ENCODE data around the gene ADCYAP1R1.

ADCYAP1R1 gene

GRCh38 chr7:31078363-31078990 is 26.4 kb downstream of the ADCYAP1R1 start:
- no peaks in the 10 kb centered on the region for H3K27me3 ChIP-seq (ENCODE audit: insufficient read depth, low read depth)
- no peak overlapping the region for H3K4me3 ChIP-seq (IDR thresholded peaks at IDR 0.05; ENCODE audit: insufficient read depth, low read depth, low read length)
- no peak overlapping the region for H3K9ac ChIP-seq
- H3K27ac ChIP-seq = no peak overlapping the region
- H3K4me1 ChIP-seq (ENCODE audit: low read depth, poor library complexity, severe bottlenecking) = no peaks in the 10 kb centered on the region
- H3K79me2 ChIP-seq (ENCODE audit: insufficient read depth, low read depth) = no peaks in the 10 kb centered on the region
- H3K4me2 ChIP-seq = no peak overlapping the region
- H3K36me3 ChIP-seq (ENCODE audit: insufficient read depth) = no peaks in the 10 kb centered on the region
- no peak overlapping the region for H2AFZ ChIP-seq (ENCODE audit: low read depth)
- no peak for TF ChIP-seq CTCF (conservative IDR thresholded peaks at IDR 0.05; ENCODE audit: low read depth, low read length)
- no peaks in the 10 kb centered on the region for H4K20me1 ChIP-seq (ENCODE audit: insufficient read depth)

GRCh38 chr7:31079126-31079823 is 27.2 kb downstream of the ADCYAP1R1 start:
- Histone ChIP-seq H3K9ac (no peak overlapping the region), H3K27ac (no peak overlapping the region), H3K4me2 (no peak overlapping the region), H2AFZ (ENCODE audit: low read depth) (no peak overlapping the region), H3K4me1 (ENCODE audit: low read depth, poor library complexity, severe bottlenecking) (no peaks in the 10 kb centered on the region), H3K4me3 (IDR thresholded peaks at IDR 0.05; ENCODE audit: insufficient read depth, low read depth, low read length) (no peak overlapping the region), H3K36me3 (ENCODE audit: insufficient read depth) (no peaks in the 10 kb centered on the region), H3K79me2 (ENCODE audit: insufficient read depth, low read depth) (no peaks in the 10 kb centered on the region), H3K27me3 (ENCODE audit: insufficient read depth, low read depth) (no peaks in the 10 kb centered on the region), H4K20me1 (ENCODE audit: insufficient read depth) (no peaks in the 10 kb centered on the region)
- no peak for TF ChIP-seq CTCF (conservative IDR thresholded peaks at IDR 0.05; ENCODE audit: low read depth, low read length)

- H3K27ac ChIP-seq = no peak overlapping the region
- H3K27me3 ChIP-seq (ENCODE audit: insufficient read depth, low read depth) = no peaks in the 10 kb centered on the region
- no peaks in the 10 kb centered on the region for H4K20me1 ChIP-seq (ENCODE audit: insufficient read depth)
These were observed 27.9 kb downstream of the ADCYAP1R1 start for GRCh38 chr7:31079824-31080511.

GRCh38 chr7:31080763-31081162 is 28.7 kb downstream of the ADCYAP1R1 start:
- TF ChIP-seq CTCF (conservative IDR thresholded peaks at IDR 0.05; ENCODE audit: low read depth, low read length) = no peak
- no peaks in the 10 kb centered on the region for H3K79me2 ChIP-seq (ENCODE audit: insufficient read depth, low read depth)
- H3K36me3 ChIP-seq (ENCODE audit: insufficient read depth) = no peaks in the 10 kb centered on the region
- H3K9ac ChIP-seq = no peak overlapping the region
- no peak overlapping the region for H3K4me3 ChIP-seq (IDR thresholded peaks at IDR 0.05; ENCODE audit: insufficient read depth, low read depth, low read length)
- no peaks in the 10 kb centered on the region for H4K20me1 ChIP-seq (ENCODE audit: insufficient read depth)
- no peaks in the 10 kb centered on the region for H3K4me1 ChIP-seq (ENCODE audit: low read depth, poor library complexity, severe bottlenecking)
- H3K27me3 ChIP-seq (ENCODE audit: insufficient read depth, low read depth) = no peaks in the 10 kb centered on the region
- no peak overlapping the region for H3K4me2 ChIP-seq
- H3K27ac ChIP-seq = no peak overlapping the region
- no peak overlapping the region for H2AFZ ChIP-seq (ENCODE audit: low read depth)

More at GRCh38 chr7:31079824-31080511, 27.9 kb downstream of the ADCYAP1R1 start:
- Histone ChIP-seq H3K4me2 (no peak overlapping the region), H3K4me3 (IDR thresholded peaks at IDR 0.05; ENCODE audit: insufficient read depth, low read depth, low read length) (no peak overlapping the region), H3K36me3 (ENCODE audit: insufficient read depth) (no peaks in the 10 kb centered on the region), H3K9ac (no peak overlapping the region), H2AFZ (ENCODE audit: low read depth) (no peak overlapping the region), H3K79me2 (ENCODE audit: insufficient read depth, low read depth) (no peaks in the 10 kb centered on the region), H3K4me1 (ENCODE audit: low read depth, poor library complexity, severe bottlenecking) (no peaks in the 10 kb centered on the region)
- no peak for TF ChIP-seq CTCF (conservative IDR thresholded peaks at IDR 0.05; ENCODE audit: low read depth, low read length)
